Fibroblast of villous mesenchyme (primary cell): Measurements from ENCODE around the gene LUZP2. TPM values are rescaled to one million over a fixed set of nuclear protein-coding genes. Genes with fewer than 3 reads are reported as not detected.

Experiments used
- DNase-seq: peaks from one replicate; pipeline ENCODE4 v3.0.0-alpha.2; 2010; ENCODE audit warnings: low read depth
- H3K4me3 ChIP-seq: 2 replicates; pipeline ENCODE4 v1.5.1; 2011; ENCODE audit warnings: low read depth, mild to moderate bottlenecking, low read length
- total RNA-seq: library from RNA; depleted of rRNA; stranded (reverse); fragments of >200 nt; gene quantifications from 2 replicates; pipeline ENCODE4 v1.2.3, GENCODE V29; 2012
- TF ChIP-seq, protein P1 (sequence below): IDR thresholded peaks from 2 replicates; pipeline ENCODE4 v1.5.1; 2012; ENCODE audit warnings: low read depth, mild to moderate bottlenecking, low read length; ENCODE audit not compliant: insufficient read depth

Gene LUZP2
- total RNA-seq, 1 donor, result under 0.01 TPM

DNA sequence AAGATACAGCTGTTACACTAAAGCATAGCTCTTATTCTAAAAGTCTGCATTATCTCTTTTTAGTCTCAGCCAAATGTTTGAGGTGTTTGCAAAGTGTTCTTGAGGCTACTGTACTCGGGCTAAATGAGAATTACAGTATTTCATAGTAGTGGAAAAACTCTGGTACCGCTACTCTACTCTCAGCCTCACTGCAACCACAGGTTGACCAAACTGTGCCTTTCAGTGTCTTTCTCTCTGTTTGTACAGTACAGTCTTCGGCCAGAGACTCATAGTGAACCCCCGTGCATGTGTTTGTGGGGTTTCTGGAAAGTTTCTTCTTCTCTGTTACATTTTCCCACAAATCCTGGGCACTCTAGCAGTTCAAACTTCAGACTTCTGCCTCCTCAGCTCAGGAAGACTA lies 7.4 kb upstream of the LUZP2 start:
- TF ChIP-seq, protein P1, sequence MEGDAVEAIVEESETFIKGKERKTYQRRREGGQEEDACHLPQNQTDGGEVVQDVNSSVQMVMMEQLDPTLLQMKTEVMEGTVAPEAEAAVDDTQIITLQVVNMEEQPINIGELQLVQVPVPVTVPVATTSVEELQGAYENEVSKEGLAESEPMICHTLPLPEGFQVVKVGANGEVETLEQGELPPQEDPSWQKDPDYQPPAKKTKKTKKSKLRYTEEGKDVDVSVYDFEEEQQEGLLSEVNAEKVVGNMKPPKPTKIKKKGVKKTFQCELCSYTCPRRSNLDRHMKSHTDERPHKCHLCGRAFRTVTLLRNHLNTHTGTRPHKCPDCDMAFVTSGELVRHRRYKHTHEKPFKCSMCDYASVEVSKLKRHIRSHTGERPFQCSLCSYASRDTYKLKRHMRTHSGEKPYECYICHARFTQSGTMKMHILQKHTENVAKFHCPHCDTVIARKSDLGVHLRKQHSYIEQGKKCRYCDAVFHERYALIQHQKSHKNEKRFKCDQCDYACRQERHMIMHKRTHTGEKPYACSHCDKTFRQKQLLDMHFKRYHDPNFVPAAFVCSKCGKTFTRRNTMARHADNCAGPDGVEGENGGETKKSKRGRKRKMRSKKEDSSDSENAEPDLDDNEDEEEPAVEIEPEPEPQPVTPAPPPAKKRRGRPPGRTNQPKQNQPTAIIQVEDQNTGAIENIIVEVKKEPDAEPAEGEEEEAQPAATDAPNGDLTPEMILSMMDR, result no peak
- DNase-seq, result no peak
- H3K4me3 ChIP-seq, result no peak overlapping the region

DNA sequence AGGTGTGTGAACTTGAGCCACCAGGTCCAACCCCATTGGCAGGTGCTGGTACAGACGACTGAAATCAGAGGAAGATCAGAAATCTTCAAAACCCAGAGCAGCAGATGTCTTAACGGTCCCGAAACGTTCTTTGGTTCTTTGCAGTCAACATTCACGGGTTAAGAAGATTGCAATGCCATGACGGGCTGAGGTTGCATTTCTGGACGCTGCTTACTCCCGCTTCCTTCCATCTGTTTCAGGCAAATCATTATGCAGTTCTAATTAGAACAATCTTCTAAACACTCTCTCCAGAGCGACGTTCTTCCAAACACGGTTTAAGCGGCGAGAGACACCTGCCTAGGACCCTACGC lies 492 bp upstream of the LUZP2 start:
- DNase-seq, result no peak
- TF ChIP-seq, protein P1, result no peak
- H3K4me3 ChIP-seq, result peak overlapping the region; percentile 31

DNA sequence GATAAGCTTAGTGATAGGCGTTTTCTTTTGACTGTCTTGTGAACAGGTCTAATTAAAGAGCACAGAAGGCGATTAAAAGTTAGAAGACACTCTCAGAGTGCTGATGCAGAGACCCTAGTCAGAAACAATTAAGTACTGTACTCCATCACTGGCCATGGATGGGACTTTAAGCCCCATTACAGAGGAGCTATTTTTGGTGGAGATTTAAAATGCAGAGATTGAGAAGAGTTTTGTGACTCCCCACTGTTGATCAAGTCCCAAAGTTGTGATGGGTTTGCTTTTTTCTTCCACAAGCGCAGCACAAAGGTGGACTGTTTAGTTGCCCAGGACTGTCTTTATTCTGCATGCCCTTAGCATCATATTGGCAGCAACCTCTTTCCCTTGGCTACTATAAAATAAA lies 978 bp downstream of the LUZP2 start:
- DNase-seq, result no peak
- TF ChIP-seq, protein P1, result no peak
- no peak overlapping the region for H3K4me3 ChIP-seq

DNA sequence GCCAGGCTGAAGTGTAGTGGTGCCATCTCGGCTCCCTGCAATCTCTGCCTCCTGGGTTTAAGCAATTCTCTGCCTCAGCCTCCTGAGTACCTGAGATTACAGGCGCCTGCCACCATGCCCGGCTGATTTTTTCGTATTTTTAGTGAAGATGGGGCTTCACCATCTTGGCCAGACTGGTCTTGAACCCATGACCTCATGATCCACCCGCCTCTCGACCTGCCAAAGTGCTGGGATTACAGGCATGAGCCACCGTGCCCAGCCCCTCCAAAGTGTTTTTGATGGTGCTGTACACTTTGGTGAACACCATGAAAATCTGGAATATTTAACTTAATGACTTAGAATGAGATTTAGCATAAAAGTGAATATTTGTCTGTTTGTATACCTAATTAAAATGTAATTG lies 5.6 kb downstream of the LUZP2 start:
- no peak for DNase-seq
- TF ChIP-seq, protein P1, result no peak
- H3K4me3 ChIP-seq, result no peak overlapping the region

DNA sequence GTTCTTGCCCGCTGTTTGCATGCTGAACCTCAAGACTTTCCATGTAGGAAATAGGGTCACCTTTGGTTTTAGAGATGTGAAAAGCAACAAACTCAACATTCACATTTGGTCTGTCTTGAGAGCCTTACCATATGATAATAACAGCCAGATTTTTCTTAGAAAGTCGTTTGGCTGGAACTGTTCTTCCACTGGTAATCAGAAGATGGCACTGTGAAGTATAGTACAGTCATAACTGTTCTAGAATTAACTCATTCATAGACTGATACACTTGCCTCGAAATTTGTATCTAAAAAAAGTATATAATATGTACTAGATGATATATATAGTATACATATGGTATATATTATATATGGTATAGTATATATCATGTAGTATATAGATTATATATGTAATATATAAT lies 12.3 kb downstream of the LUZP2 start:
- H3K4me3 ChIP-seq, result no peak overlapping the region
- DNase-seq, result no peak

DNA sequence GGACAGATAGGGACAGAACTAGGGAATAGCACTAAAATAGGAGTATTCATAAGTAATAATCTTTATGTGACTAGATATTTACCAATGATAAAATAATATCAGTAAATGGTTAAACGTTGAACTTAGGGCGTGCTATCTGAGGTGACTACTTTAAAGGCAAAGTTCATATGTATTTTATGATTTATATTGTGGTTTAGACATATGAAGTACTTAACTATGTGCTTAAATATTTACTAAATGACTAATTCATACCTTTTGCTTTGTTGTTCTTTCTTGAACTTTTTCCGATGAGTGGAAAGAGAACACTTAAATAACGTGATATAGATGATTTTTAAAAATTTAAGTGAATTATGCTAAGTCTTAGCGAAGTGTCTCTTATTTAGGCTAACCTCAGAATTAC lies 14.7 kb downstream of the LUZP2 start:
- TF ChIP-seq, protein P1, result no peak
- no peak for DNase-seq
- no peak overlapping the region for H3K4me3 ChIP-seq

More for the DNA sequence above, 12.3 kb downstream of the LUZP2 start:
- TF ChIP-seq, protein P1, result no peak

DNA sequence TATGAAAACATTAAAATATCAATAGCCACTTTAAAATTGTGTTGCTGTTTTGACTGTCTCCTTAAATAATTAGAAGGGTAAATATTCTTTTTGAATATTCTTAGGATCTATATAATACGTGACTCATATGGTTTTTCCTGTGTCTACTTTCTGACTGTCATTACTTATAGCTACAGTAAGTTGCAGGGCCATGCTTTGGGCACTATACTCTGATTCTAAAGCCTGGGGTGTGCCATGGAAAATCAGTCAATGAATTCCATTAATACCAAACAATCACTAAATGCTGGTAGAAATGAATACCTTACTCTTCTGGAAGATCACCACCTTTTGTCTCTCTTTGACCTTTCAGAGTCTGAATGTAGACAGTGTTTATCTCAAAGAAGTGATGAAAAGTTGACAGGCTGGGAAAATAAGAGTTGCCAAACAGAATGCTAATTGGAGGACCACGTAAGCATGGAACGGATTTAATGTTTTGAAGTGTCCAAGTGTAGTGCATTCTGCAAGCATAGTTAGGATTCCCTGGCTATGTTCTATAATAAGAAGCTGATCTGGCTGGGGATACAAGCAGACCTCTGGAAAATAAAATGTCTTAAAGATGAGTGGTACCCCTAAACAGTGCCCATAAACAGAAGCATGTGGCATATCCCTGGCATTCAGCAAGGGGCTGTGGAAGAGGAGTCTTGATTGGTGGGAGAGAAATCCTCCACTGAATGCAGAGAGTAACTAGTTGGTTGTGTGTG lies 16.8 kb downstream of the LUZP2 start:
- TF ChIP-seq, protein P1, result no peak
- no peak overlapping the region for H3K4me3 ChIP-seq
- DNase-seq, result no peak
